HepG2 (cell line): ENCODE data around the gene SLC29A2. TPM values are rescaled to one million over a fixed set of nuclear protein-coding genes. Genes with fewer than 3 reads are reported as not detected.

Experiments used
- ATAC-seq: fragments of 200-7000 bp; cut with Tn5 transposase; 3 replicates; pipeline ENCODE4 v1.9.1; 2020; ENCODE audit warnings: mild to moderate bottlenecking, moderate library complexity
- BruUV-seq: library from RNA; stranded (reverse); fragments of 400-500 nt; replicated peaks from 2 replicates; lab custom pipeline; 2021; lab: Mats Ljungman, UMichigan
- CTCF ChIA-PET: fragments of 300-600 bp; formaldehyde crosslinking; extraction: SDS; loops from one replicate; lab custom pipeline; 2021; ENCODE audit warnings: low total read pairs, inconsistent platforms, low intra/inter-chr PET ratio; lab: Yijun Ruan, JAX
- POLR2A ChIA-PET: fragments of 350-600 bp; sonication (Branson Sonifier 250); formaldehyde crosslinking; loops from one replicate; lab custom pipeline; 2020; ENCODE audit warnings: antibody characterized with exemption, inconsistent platforms; lab: Yijun Ruan, JAX
- DNase-seq: peaks from one replicate; pipeline ENCODE4 v3.0.0-alpha.2; 2015; ENCODE audit warnings: low spot score
- FAIRE-seq: peaks from 3 replicates; lab custom pipeline; 2011; peaks lifted over from hg19 to GRCh38; lab: Jason Lieb, UNC
- H2AFZ ChIP-seq: one replicate; pipeline ENCODE4 v1.6.1; 2011; ENCODE audit warnings: low read length, inconsistent platforms
- H3K27ac ChIP-seq: fragments of 300-600 bp; 3 replicates; pipeline ENCODE4 v1.8.0; 2011; ENCODE audit warnings: mixed run types, mild to moderate bottlenecking, mixed read lengths, low read length, inconsistent platforms; ENCODE audit not compliant: insufficient read depth; ENCODE audit errors: extremely low read length
- H3K27me3 ChIP-seq, 2 experiments: fragments of 200-600 bp in 1 of 2; 2 replicates in 1 of 2; 3 replicates in 1 of 2; pipeline versions ENCODE4 v1.6.0 to v1.8.0; 2011; ENCODE audit warnings: low read length in 2 of 2, mild to moderate bottlenecking in 2 of 2, moderate library complexity in 2 of 2, inconsistent platforms in 1 of 2; ENCODE audit not compliant: insufficient read depth in 2 of 2, control insufficient read depth in 1 of 2
- H3K36me3 ChIP-seq, 2 experiments: fragments of 200-600 bp in 1 of 2; replicated peaks in 1 of 2; 2 replicates in 1 of 2; 3 replicates in 1 of 2; pipeline versions ENCODE4 v1.5.1 to v1.8.0; 2011; ENCODE audit warnings: low read length in 2 of 2, inconsistent platforms in 1 of 2; ENCODE audit not compliant: insufficient read depth in 2 of 2, control insufficient read depth in 1 of 2
- H3K4me1 ChIP-seq: 2 replicates; pipeline ENCODE4 v1.5.1; 2012; ENCODE audit warnings: low read length, inconsistent platforms; ENCODE audit not compliant: insufficient read depth
- H3K4me2 ChIP-seq: 2 replicates; pipeline ENCODE4 v1.6.0; 2011; ENCODE audit warnings: low read depth, low read length, inconsistent platforms
- H3K4me3 ChIP-seq, 3 experiments: fragments of 200-600 bp in 1 of 3; sonication (generic), shearing (Covaris generic) in 1 of 3; replicated peaks in 1 of 3; 2 replicates each; pipeline ENCODE4 v1.5.1; 2011 to 2016; ENCODE audit warnings: low read length in 3 of 3, inconsistent platforms in 2 of 3, low read depth in 2 of 3, mild to moderate bottlenecking in 2 of 3, control low read depth in 1 of 3, mixed read lengths in 1 of 3; ENCODE audit not compliant: insufficient read depth in 1 of 3
- H3K79me2 ChIP-seq: one replicate; pipeline ENCODE4 v1.6.1; 2011; ENCODE audit warnings: low read length, inconsistent platforms; ENCODE audit not compliant: insufficient read depth
- H3K9ac ChIP-seq: 2 replicates; pipeline ENCODE4 v1.6.0; 2011; ENCODE audit warnings: mild to moderate bottlenecking, low read depth, low read length, inconsistent platforms; ENCODE audit not compliant: insufficient read depth
- H3K9me3 ChIP-seq: 2 replicates; pipeline ENCODE4 v1.5.1; 2012; ENCODE audit warnings: mild to moderate bottlenecking, low read length
- H4K20me1 ChIP-seq: 2 replicates; pipeline ENCODE4 v1.6.0; 2011; ENCODE audit warnings: inconsistent platforms, mild to moderate bottlenecking, low read length, moderate library complexity; ENCODE audit not compliant: insufficient read depth
- ADNP ChIP-seq: sonication (generic); formaldehyde crosslinking; IDR thresholded peaks from 2 replicates; pipeline ENCODE4 v1.4.0; 2020; ENCODE audit warnings: missing genetic modification reagents
- AGO1 ChIP-seq: fragments of 200-400 bp; formaldehyde crosslinking; IDR thresholded peaks from 2 replicates; pipeline ENCODE4 v1.6.1; 2017; ENCODE audit warnings: mild to moderate bottlenecking, low read depth, low read length, moderate library complexity; ENCODE audit not compliant: poor library complexity, severe bottlenecking
- AGO2 ChIP-seq: fragments of 200-400 bp; formaldehyde crosslinking; optimal IDR thresholded peaks from 2 replicates; pipeline ENCODE3; 2017; ENCODE audit warnings: mild to moderate bottlenecking, low read depth, low read length, moderate library complexity
- ATRX ChIP-seq: sonication (generic); formaldehyde crosslinking; IDR thresholded peaks from 2 replicates; pipeline ENCODE4 v1.4.0; 2020; ENCODE audit warnings: missing genetic modification reagents, borderline replicate concordance
- HES4 ChIP-seq: sonication (generic); formaldehyde crosslinking; IDR thresholded peaks from 2 replicates; pipeline ENCODE4 v1.9.0; 2021; ENCODE audit warnings: mild to moderate bottlenecking, missing genetic modification reagents, borderline replicate concordance
- JUNB ChIP-seq: sonication (generic); formaldehyde crosslinking; IDR thresholded peaks from 2 replicates; pipeline ENCODE4 v1.8.0; 2022; ENCODE audit warnings: missing genetic modification reagents, mild to moderate bottlenecking, borderline replicate concordance
- KMT2B ChIP-seq: IDR thresholded peaks from 2 replicates; pipeline ENCODE4 v1.6.1; 2016; ENCODE audit warnings: missing genetic modification reagents, missing compliant biosample characterization
- MZF1 ChIP-seq: sonication (generic); formaldehyde crosslinking; IDR thresholded peaks from 2 replicates; pipeline ENCODE4 v1.8.1; 2023; ENCODE audit warnings: mild to moderate bottlenecking, missing genetic modification reagents, borderline replicate concordance
- PHF20 ChIP-seq: sonication (generic); formaldehyde crosslinking; IDR thresholded peaks from 2 replicates; pipeline ENCODE4 v1.5.0; 2020; ENCODE audit warnings: mild to moderate bottlenecking, missing genetic modification reagents
- POLR2G ChIP-seq: fragments of 200-400 bp; formaldehyde crosslinking; IDR thresholded peaks from 2 replicates; pipeline ENCODE4 v1.6.1; 2018; ENCODE audit warnings: mild to moderate bottlenecking, low read depth, low read length, moderate library complexity
- RBAK ChIP-seq: sonication (generic); formaldehyde crosslinking; IDR thresholded peaks from 2 replicates; pipeline ENCODE4 v1.5.1; 2020; ENCODE audit warnings: mild to moderate bottlenecking, missing genetic modification reagents
- RORA ChIP-seq: sonication (generic); formaldehyde crosslinking; IDR thresholded peaks from 2 replicates; pipeline ENCODE4 v1.5.0; 2020; ENCODE audit warnings: mild to moderate bottlenecking, missing genetic modification reagents, moderate library complexity
- SIN3B ChIP-seq: fragments of 150-350 bp; IDR thresholded peaks from 2 replicates; pipeline ENCODE4 v1.6.1; 2014; ENCODE audit warnings: low read length
- SP2 ChIP-seq: sonication (generic); formaldehyde crosslinking; IDR thresholded peaks from 2 replicates; pipeline ENCODE4 v1.5.1; 2020; ENCODE audit warnings: mild to moderate bottlenecking, missing genetic modification reagents
- SRF ChIP-seq: IDR thresholded peaks from 2 replicates; pipeline ENCODE4 v1.6.1; 2011; ENCODE audit warnings: mild to moderate bottlenecking, low read depth, low read length, moderate library complexity
- TEF ChIP-seq: sonication (generic); formaldehyde crosslinking; IDR thresholded peaks from 2 replicates; pipeline ENCODE4 v1.5.0; 2020; ENCODE audit warnings: missing genetic modification reagents
- ZNF20 ChIP-seq: sonication (generic); formaldehyde crosslinking; IDR thresholded peaks from 2 replicates; pipeline ENCODE4 v1.4.0; 2020; ENCODE audit warnings: mild to moderate bottlenecking, moderate library complexity, missing genetic modification reagents
- ZNF639 ChIP-seq: conservative IDR thresholded peaks from 2 replicates; pipeline ENCODE4 v1.6.1; 2018; ENCODE audit warnings: missing genetic modification reagents
- WGBS: methylation state at CpG from one replicate; pipeline ENCODE4 v1.1.6; 2017; ENCODE audit warnings: low lambda C conversion rate; 5-methylcytosine and 5-hydroxymethylcytosine counted together
- in situ Hi-C: cut with HindIII; loops from 2 replicates; pipeline ENCODE4 v1.10.0; 2017; ENCODE audit warnings: low pct_unique_long_range_greater_than_20kb; ENCODE audit not compliant: extremely low pct_ligation_motif_present
- intact Hi-C: fragments of 100-400 bp; cut with micrococcal nuclease; formaldehyde crosslinking; loops from one replicate; pipeline ENCODE4 v1.10.0; 2022; ENCODE audit not compliant: unreplicated experiment
- polyA plus RNA-seq, 8 experiments: library from polyadenylated mRNA; depleted of rRNA in 3 of 8; stranded (reverse) in 7 of 8; unstranded in 1 of 8; fragments of >200 nt; fragmentation: Illumina TruSeq in 4 of 8; extraction: Trizol in 4 of 8; gene quantifications; 2 replicates each; pipeline versions ENCODE4 v1.2.1 to v1.2.3, GENCODE V29; 2011 to 2016; ENCODE audit warnings: low read depth in 4 of 8, missing spikeins in 1 of 8, mixed read lengths in 1 of 8; ENCODE audit not compliant: insufficient read depth in 1 of 8
- total RNA-seq, 5 experiments: library from RNA; depleted of rRNA; stranded (reverse); fragments of >200 nt; fragmentation: Illumina TruSeq; extraction: Trizol; gene quantifications; 2 replicates each; pipeline ENCODE4 v1.2.3, GENCODE V29; 2016; ENCODE audit warnings: low read depth in 1 of 5

SLC29A2 gene
- total and polyA plus RNA-seq, 2 of the 13 experiments (the other 11 are each of a cell fraction or from before 2014, with no cell fraction given): 0.63 to 0.66 TPM

GRCh38 chr11:66368484-66368883 is 3.1 kb downstream of the SLC29A2 start:
- Histone ChIP-seq H3K36me3 (peaks cover 0 to 3% of the 10 kb centered on the region in 2 experiments; a peak in 1 of 5 replicates), H3K27me3 (peaks cover 0 to 5% of the 10 kb centered on the region in 2 experiments; a peak in 1 of 5 replicates), H3K4me3 (no peak overlapping the region), H3K9me3 (no peaks in the 10 kb centered on the region), H3K79me2 (no peaks in the 10 kb centered on the region), H3K9ac (no peak overlapping the region), H3K4me2 (no peak overlapping the region), H2AFZ (no peak overlapping the region), H4K20me1 (no peaks in the 10 kb centered on the region; the same call in 1 of the 2 replicates), H3K27ac (no peak overlapping the region), H3K4me1 (peaks cover 50% of the 10 kb centered on the region)
- 61% methylated on average over 2 of the region's 6 CpGs for WGBS
- intact Hi-C loops (no loop called here), in situ Hi-C loops (no loop called here)
- peak; percentile 70 for TF ChIP-seq AGO2
- TF ChIP-seq POLR2G: peak; percentile 21; the same call in 1 of the 2 replicates
- no peak for TF ChIP-seq RORA (CRISPR knock-in tag)
- DNase-seq: no peak
- ChIA-PET POLR2A (no interaction called here), CTCF (no interaction called here)
- peak; percentile 4 for ATAC-seq
- FAIRE-seq: no peak
- BruUV-seq: no TSS peak

- ATAC-seq (no peak), DNase-seq (no peak), FAIRE-seq (no peak)
- intact Hi-C loops (no loop called here), in situ Hi-C loops (no loop called here)
- WGBS: 85% methylated on average over 8 of the region's 15 CpGs
- ChIA-PET POLR2A (no interaction called here), CTCF (no interaction called here)
- peaks cover 0 to 5% of the 10 kb centered on the region in 2 experiments; a peak in 1 of 5 replicates for H3K36me3 ChIP-seq
- no peak overlapping the region for H3K27ac ChIP-seq
- H2AFZ ChIP-seq: no peak overlapping the region
- H3K4me1 ChIP-seq: peaks cover 49% of the 10 kb centered on the region
- BruUV-seq: no TSS peak
- no peaks in the 10 kb centered on the region for H3K9me3 ChIP-seq
- H3K79me2 ChIP-seq: no peaks in the 10 kb centered on the region
- no peak overlapping the region for H3K9ac ChIP-seq
- H3K4me2 ChIP-seq: no peak overlapping the region
- H3K27me3 ChIP-seq: no peaks in the 10 kb centered on the region
- no peak overlapping the region for H3K4me3 ChIP-seq
- no peaks in the 10 kb centered on the region; the same call in 1 of the 2 replicates for H4K20me1 ChIP-seq
- TF ChIP-seq MZF1 (CRISPR knock-in tag): no peak
- no peak for TF ChIP-seq SP2
- no peak for TF ChIP-seq ATRX (CRISPR knock-in tag)
- TF ChIP-seq ZNF20: no peak
- TF ChIP-seq AGO1: peak; percentile 91
- no peak for TF ChIP-seq ADNP (CRISPR knock-in tag)
- TF ChIP-seq JUNB (CRISPR knock-in tag): no peak
- TF ChIP-seq TEF (CRISPR knock-in tag): no peak
- TF ChIP-seq PHF20 (CRISPR knock-in tag): no peak
- no peak for TF ChIP-seq RBAK (CRISPR knock-in tag)
- TF ChIP-seq SIN3B: no peak
- TF ChIP-seq HES4: no peak
- TF ChIP-seq KMT2B (CRISPR knock-in tag): no peak
- no peak for TF ChIP-seq ZNF639 (CRISPR knock-in tag)
- TF ChIP-seq SRF: no peak
These were observed 3.8 kb downstream of the SLC29A2 start for GRCh38 chr11:66367561-66368312.
